GM21367 (cell line): ENCODE measurements around the gene MRC2.
"Not testable (repeated sequence)": the region's sequence is repeated elsewhere in the genome, so short reads cannot be mapped to it uniquely, and the experiment has no call there.

Source experiments
- ATAC-seq: cut with Tn5 transposase; IDR thresholded peaks from one replicate; pipeline ENCODE4 v1.9.1; 2021; ENCODE audit not compliant: unreplicated experiment

The MRC2 gene

GRCh38 chr17:62613095-62613494 lies 14.4 kb upstream of the MRC2 start:
- not testable (repeated sequence) for ATAC-seq

GRCh38 chr17:62614142-62614541 lies 13.3 kb upstream of the MRC2 start:
- ATAC-seq: no peak

- no peak for ATAC-seq
Measured at GRCh38 chr17:62615503-62615902, 12.0 kb upstream of the MRC2 start.

GRCh38 chr17:62616993-62617893 lies 10.2 kb upstream of the MRC2 start:
- ATAC-seq: no peak

- ATAC-seq: no peak
Measured at GRCh38 chr17:62617894-62618472, 9.5 kb upstream of the MRC2 start.

- ATAC-seq: no peak
Measured at GRCh38 chr17:62618647-62619416, 8.6 kb upstream of the MRC2 start.

- ATAC-seq: no peak
Measured at GRCh38 chr17:62619417-62620155, 7.9 kb upstream of the MRC2 start.

- ATAC-seq: no peak
Measured at GRCh38 chr17:62621223-62621622, 6.2 kb upstream of the MRC2 start.

- no peak for ATAC-seq
Measured at GRCh38 chr17:62625184-62625869, 2.1 kb upstream of the MRC2 start.

- ATAC-seq: no peak
Measured at GRCh38 chr17:62625870-62626200, 1.6 kb upstream of the MRC2 start.

- no peak for ATAC-seq
Measured at GRCh38 chr17:62626719-62627218, 701 bp upstream of the MRC2 start.

- ATAC-seq: no peak
Measured at GRCh38 chr17:62627904-62628633, 599 bp downstream of the MRC2 start.

- ATAC-seq: no peak
Measured at GRCh38 chr17:62628831-62629555, 1.5 kb downstream of the MRC2 start.

GRCh38 chr17:62629556-62630364 lies 2.3 kb downstream of the MRC2 start:
- no peak for ATAC-seq

- no peak for ATAC-seq
Measured at GRCh38 chr17:62630365-62631085, 3.1 kb downstream of the MRC2 start.

GRCh38 chr17:62631086-62631935 lies 3.8 kb downstream of the MRC2 start:
- no peak for ATAC-seq
